Type B pancreatic cell (in vitro differentiated cells): ENCODE results near the gene PRND. TPM values are rescaled to one million over a fixed set of nuclear protein-coding genes. Genes with fewer than 3 reads are reported as not detected.

Experiments
- DNase-seq: peaks from one replicate; pipeline ENCODE4 v3.0.0; 2021; ENCODE audit warnings: mixed read lengths; ENCODE audit not compliant: unreplicated experiment; ENCODE audit errors: extremely low spot score
- H3K27ac Mint-ChIP-seq: 2 replicates; pipeline ENCODE4 v1.8.0; 2021; ENCODE audit warnings: mild to moderate bottlenecking, mixed read lengths
- H3K27me3 Mint-ChIP-seq: 2 replicates; pipeline ENCODE4 v1.8.0; 2021; ENCODE audit warnings: mixed read lengths
- H3K36me3 Mint-ChIP-seq: 2 replicates; pipeline ENCODE4 v1.8.0; 2021; ENCODE audit warnings: mixed read lengths
- H3K4me1 Mint-ChIP-seq: one replicate; pipeline ENCODE4 v1.8.0; 2021; ENCODE audit warnings: mixed read lengths; ENCODE audit not compliant: unreplicated experiment
- H3K4me3 Mint-ChIP-seq: 2 replicates; pipeline ENCODE4 v1.8.0; 2021; ENCODE audit warnings: mild to moderate bottlenecking, mixed read lengths
- H3K9me3 Mint-ChIP-seq: 2 replicates; pipeline ENCODE4 v1.8.0; 2021; ENCODE audit warnings: mixed read lengths
- total RNA-seq: library from RNA; stranded (reverse); gene quantifications from 2 replicates; pipeline ENCODE4 v1.2.1, GENCODE V29; 2021; ENCODE audit warnings: low replicate concordance
- TF ChIP-seq, protein P1 (sequence below): fragments of 200-600 bp; sonication (generic); conservative IDR thresholded peaks from 2 replicates; pipeline ENCODE4 v1.5.0; 2021; ENCODE audit warnings: antibody characterized with exemption, mild to moderate bottlenecking

PRND gene
- total RNA-seq, 1 donor from 2014 or later = 0.48 TPM

DNA sequence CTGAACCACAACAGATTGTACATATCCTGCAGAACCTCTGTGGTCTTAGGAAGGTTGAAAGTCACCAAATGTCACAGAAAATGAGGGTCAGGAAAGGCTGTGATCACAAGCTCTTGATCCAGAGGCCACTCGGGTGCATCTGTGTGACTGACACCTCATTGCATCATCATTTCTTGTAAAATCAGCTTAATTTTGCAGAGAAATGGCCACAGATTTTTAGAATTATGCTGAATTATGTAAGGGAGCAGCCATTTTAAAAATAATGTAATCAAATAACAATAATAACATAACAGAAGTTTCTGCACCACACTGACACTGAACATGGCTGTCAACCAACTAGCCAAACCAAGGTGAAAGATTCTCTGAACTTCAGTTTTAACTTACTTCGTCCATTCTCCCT lies 32.5 kb upstream of the PRND start:
- Mint-ChIP-seq H3K9me3 (no peaks in the 10 kb centered on the region), H3K36me3 (no peaks in the 10 kb centered on the region), H3K27me3 (peaks cover 12% of the 10 kb centered on the region), H3K4me3 (peak overlapping the region; percentile 12), H3K27ac (no peak overlapping the region), H3K4me1 (peaks cover 11% of the 10 kb centered on the region)
- DNase-seq = no peak
- TF ChIP-seq, protein P1, sequence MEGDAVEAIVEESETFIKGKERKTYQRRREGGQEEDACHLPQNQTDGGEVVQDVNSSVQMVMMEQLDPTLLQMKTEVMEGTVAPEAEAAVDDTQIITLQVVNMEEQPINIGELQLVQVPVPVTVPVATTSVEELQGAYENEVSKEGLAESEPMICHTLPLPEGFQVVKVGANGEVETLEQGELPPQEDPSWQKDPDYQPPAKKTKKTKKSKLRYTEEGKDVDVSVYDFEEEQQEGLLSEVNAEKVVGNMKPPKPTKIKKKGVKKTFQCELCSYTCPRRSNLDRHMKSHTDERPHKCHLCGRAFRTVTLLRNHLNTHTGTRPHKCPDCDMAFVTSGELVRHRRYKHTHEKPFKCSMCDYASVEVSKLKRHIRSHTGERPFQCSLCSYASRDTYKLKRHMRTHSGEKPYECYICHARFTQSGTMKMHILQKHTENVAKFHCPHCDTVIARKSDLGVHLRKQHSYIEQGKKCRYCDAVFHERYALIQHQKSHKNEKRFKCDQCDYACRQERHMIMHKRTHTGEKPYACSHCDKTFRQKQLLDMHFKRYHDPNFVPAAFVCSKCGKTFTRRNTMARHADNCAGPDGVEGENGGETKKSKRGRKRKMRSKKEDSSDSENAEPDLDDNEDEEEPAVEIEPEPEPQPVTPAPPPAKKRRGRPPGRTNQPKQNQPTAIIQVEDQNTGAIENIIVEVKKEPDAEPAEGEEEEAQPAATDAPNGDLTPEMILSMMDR = no peak

DNA sequence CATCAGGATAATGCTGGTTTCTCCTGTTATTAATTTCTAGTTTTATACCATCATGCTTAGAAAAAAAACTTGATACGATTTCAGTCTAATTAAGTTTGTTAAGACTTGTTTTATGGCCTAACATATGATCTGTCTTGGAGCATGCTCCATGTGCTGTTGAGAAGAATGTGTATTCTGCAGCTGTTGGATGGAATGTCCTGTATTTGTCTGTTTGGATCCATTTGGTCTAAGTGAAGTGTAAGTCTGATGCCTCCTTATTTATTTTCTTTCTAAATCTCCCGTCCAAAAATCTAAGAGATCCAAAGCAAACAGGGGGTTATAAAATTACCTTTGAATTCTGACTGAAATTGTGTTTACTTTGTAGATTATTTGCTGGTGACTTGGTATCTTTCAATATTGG lies 30.0 kb upstream of the PRND start:
- Mint-ChIP-seq H3K9me3 (no peaks in the 10 kb centered on the region), H3K27me3 (no peaks in the 10 kb centered on the region), H3K4me1 (peaks cover 6% of the 10 kb centered on the region), H3K4me3 (no peak overlapping the region), H3K27ac (no peak overlapping the region), H3K36me3 (peaks cover 14% of the 10 kb centered on the region)
- TF ChIP-seq, protein P1 = no peak
- DNase-seq = no peak

DNA sequence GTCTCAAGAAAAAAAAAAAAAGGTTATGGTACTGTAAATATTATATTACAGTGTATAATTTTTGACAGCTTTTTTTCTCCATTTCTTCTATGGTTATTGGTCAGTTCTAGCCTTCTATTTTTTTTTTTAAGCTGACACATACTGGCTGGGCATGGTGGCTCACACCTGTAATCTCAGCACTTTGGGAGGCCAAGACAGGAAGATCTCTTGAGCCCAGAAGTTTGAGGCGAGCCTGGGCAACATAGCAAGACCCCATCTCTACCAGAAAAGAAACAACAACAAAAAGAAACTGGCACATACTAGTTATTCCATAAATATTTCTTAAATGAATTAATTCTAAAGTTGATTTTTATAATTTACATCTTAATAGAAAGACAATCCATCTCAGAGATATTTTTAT lies 27.6 kb upstream of the PRND start:
- Mint-ChIP-seq H3K36me3 (peaks cover 14% of the 10 kb centered on the region), H3K27ac (no peak overlapping the region), H3K27me3 (no peaks in the 10 kb centered on the region), H3K4me1 (peaks cover 5% of the 10 kb centered on the region), H3K4me3 (no peak overlapping the region), H3K9me3 (no peaks in the 10 kb centered on the region)
- no peak for DNase-seq
- TF ChIP-seq, protein P1 = no peak

DNA sequence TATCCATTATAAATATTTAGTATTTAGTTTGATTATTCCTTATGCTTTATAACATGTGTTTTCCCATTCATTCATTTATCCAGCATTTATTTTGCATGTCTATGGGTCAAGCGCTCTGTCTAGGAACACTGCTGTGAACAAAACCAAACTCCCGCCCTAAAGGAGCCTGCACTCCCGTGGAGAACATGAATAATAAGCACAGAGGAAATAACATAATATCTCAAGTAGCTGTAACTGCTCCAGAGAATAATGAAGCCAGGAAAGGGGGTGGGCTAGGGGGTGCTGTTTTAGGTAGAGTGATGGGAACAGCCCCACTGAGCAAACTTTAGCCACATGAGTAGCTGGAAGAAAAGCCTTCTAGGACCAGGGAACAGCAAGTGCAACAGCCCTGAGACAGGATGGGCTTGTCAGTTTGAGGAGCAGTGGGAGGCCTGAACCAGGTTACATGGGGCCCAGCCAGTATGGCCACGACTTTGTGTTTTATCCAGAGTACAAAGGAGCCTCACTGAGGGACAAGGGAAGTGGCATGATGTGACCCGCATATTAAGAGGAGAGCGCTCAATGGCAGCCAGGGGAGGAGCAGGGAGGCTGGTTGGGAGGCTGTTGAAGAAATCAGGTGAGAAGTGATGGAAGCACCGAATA lies 24.4 kb upstream of the PRND start:
- Mint-ChIP-seq H3K36me3 (peaks cover 22% of the 10 kb centered on the region), H3K4me3 (no peak overlapping the region), H3K9me3 (no peaks in the 10 kb centered on the region), H3K27me3 (no peaks in the 10 kb centered on the region), H3K4me1 (peaks cover 5% of the 10 kb centered on the region), H3K27ac (no peak overlapping the region)
- TF ChIP-seq, protein P1 = no peak
- DNase-seq = no peak

DNA sequence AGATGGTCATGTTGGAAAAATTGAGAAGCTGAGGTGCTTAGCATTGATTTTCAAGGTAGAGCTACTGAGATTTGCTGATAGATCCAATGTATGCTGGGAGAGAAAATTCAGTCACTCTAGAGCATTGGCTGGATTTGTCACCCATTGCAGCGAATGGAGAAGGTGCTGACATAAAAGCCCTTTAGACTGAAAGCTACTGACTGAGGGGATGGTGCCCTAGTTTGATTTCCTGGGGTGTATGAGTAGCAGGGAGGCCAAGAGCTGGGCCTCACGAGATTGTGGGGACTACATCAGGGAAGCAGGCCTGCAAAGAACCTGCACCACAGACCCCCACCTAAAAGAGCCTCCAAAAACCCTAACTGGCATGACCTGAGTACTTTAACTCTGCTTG lies 23.9 kb upstream of the PRND start:
- Mint-ChIP-seq H3K4me3 (no peak overlapping the region), H3K27ac (no peak overlapping the region), H3K36me3 (peaks cover 22% of the 10 kb centered on the region), H3K27me3 (no peaks in the 10 kb centered on the region), H3K4me1 (peaks cover 5% of the 10 kb centered on the region), H3K9me3 (no peaks in the 10 kb centered on the region)
- DNase-seq = no peak
- TF ChIP-seq, protein P1 = no peak

DNA sequence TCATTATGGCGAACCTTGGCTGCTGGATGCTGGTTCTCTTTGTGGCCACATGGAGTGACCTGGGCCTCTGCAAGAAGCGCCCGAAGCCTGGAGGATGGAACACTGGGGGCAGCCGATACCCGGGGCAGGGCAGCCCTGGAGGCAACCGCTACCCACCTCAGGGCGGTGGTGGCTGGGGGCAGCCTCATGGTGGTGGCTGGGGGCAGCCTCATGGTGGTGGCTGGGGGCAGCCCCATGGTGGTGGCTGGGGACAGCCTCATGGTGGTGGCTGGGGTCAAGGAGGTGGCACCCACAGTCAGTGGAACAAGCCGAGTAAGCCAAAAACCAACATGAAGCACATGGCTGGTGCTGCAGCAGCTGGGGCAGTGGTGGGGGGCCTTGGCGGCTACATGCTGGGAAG lies 22.5 kb upstream of the PRND start:
- no peak for DNase-seq

More for the DNA sequence above, 22.5 kb upstream of the PRND start:
- no peak overlapping the region for H3K4me3 Mint-ChIP-seq
- H3K36me3 Mint-ChIP-seq = peaks cover 22% of the 10 kb centered on the region
- H3K9me3 Mint-ChIP-seq = no peaks in the 10 kb centered on the region
- TF ChIP-seq, protein P1 = no peak
- peaks cover 6% of the 10 kb centered on the region for H3K4me1 Mint-ChIP-seq
- no peak overlapping the region for H3K27ac Mint-ChIP-seq
- H3K27me3 Mint-ChIP-seq = peaks cover 1% of the 10 kb centered on the region
